AG10803 (cell line): ENCODE data around the gene SPTBN5.

Source experiments
- DNase-seq: peaks from one replicate; pipeline ENCODE4 v3.0.0; 2010; ENCODE audit warnings: low read depth
- H3K4me3 ChIP-seq: 2 replicates; pipeline ENCODE4 v1.5.1; 2011; ENCODE audit warnings: mild to moderate bottlenecking, low read length, control low read depth
- CTCF ChIP-seq: conservative IDR thresholded peaks from 2 replicates; pipeline ENCODE4 v1.5.1; 2011; ENCODE audit warnings: mild to moderate bottlenecking, low read length, control low read depth, inconsistent platforms

Gene SPTBN5

GRCh38 chr15:41799488-41799805, 94.4 kb downstream of the SPTBN5 start:
- no peak for DNase-seq
- H3K4me3 ChIP-seq = no peak overlapping the region
- no peak for TF ChIP-seq CTCF

- no peak for TF ChIP-seq CTCF
- DNase-seq = peak; percentile 24
- H3K4me3 ChIP-seq = no peak overlapping the region
These were observed 95.0 kb downstream of the SPTBN5 start for GRCh38 chr15:41798607-41799487.
